ENCODE results near the gene OAS1.

The OAS1 gene

GRCh38 chr12:112887550-112887949 lies 19.2 kb upstream of the OAS1 start:
- Histone ChIP-seq H3K27me3 (ENCODE audit: insufficient read depth, low read length) (peaks cover 9% of the 10 kb centered on the region; the same call in 1 of the 2 replicates), H2AFZ (ENCODE audit: low read length) (no peak overlapping the region), H3K9ac (ENCODE audit: low read length) (no peak overlapping the region), H3K4me1 (ENCODE audit: insufficient read depth, low read length, severe bottlenecking) (no peaks in the 10 kb centered on the region), H3K79me2 (ENCODE audit: insufficient read depth, low read length) (no peaks in the 10 kb centered on the region), H3K4me3 (ENCODE audit: low read depth, low read length, poor library complexity, severe bottlenecking) (no peak overlapping the region), H3K36me3 (ENCODE audit: insufficient read depth, low read length) (no peaks in the 10 kb centered on the region), H3K9me3 (ENCODE audit: low read length) (no peaks in the 10 kb centered on the region), H3K9me2 (ENCODE audit: low read depth, low read length) (no peaks in the 10 kb centered on the region), H4K20me1 (ENCODE audit: insufficient read depth, low read length) (no peaks in the 10 kb centered on the region), H3F3A (ENCODE audit: insufficient read depth, low read length) (no peaks in the 10 kb centered on the region), H3K4me2 (ENCODE audit: low read length) (no peak overlapping the region), H3K27ac (ENCODE audit: low read depth, low read length, poor library complexity, severe bottlenecking) (no peak overlapping the region)
- TF ChIP-seq EZH2 (IDR thresholded peaks at IDR 0.05; ENCODE audit: borderline replicate concordance, low read length), result no peak
- TF ChIP-seq, protein P1, sequence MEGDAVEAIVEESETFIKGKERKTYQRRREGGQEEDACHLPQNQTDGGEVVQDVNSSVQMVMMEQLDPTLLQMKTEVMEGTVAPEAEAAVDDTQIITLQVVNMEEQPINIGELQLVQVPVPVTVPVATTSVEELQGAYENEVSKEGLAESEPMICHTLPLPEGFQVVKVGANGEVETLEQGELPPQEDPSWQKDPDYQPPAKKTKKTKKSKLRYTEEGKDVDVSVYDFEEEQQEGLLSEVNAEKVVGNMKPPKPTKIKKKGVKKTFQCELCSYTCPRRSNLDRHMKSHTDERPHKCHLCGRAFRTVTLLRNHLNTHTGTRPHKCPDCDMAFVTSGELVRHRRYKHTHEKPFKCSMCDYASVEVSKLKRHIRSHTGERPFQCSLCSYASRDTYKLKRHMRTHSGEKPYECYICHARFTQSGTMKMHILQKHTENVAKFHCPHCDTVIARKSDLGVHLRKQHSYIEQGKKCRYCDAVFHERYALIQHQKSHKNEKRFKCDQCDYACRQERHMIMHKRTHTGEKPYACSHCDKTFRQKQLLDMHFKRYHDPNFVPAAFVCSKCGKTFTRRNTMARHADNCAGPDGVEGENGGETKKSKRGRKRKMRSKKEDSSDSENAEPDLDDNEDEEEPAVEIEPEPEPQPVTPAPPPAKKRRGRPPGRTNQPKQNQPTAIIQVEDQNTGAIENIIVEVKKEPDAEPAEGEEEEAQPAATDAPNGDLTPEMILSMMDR (IDR thresholded peaks at IDR 0.05; ENCODE audit: low read length), result no peak

- Histone ChIP-seq H2AFZ (ENCODE audit: low read length) (no peak overlapping the region), H3K9ac (ENCODE audit: low read length) (no peak overlapping the region), H3K27ac (ENCODE audit: low read depth, low read length, poor library complexity, severe bottlenecking) (no peak overlapping the region), H3K9me2 (ENCODE audit: low read depth, low read length) (no peaks in the 10 kb centered on the region), H3K4me1 (ENCODE audit: insufficient read depth, low read length, severe bottlenecking) (no peaks in the 10 kb centered on the region), H3K36me3 (ENCODE audit: insufficient read depth, low read length) (no peaks in the 10 kb centered on the region), H3K4me2 (ENCODE audit: low read length) (no peak overlapping the region), H3K9me3 (ENCODE audit: low read length) (no peaks in the 10 kb centered on the region), H3F3A (ENCODE audit: insufficient read depth, low read length) (no peaks in the 10 kb centered on the region), H3K4me3 (ENCODE audit: low read depth, low read length, poor library complexity, severe bottlenecking) (no peak overlapping the region), H4K20me1 (ENCODE audit: insufficient read depth, low read length) (no peaks in the 10 kb centered on the region), H3K27me3 (ENCODE audit: insufficient read depth, low read length) (peaks cover 16% of the 10 kb centered on the region; the same call in 1 of the 2 replicates), H3K79me2 (ENCODE audit: insufficient read depth, low read length) (no peaks in the 10 kb centered on the region)
- TF ChIP-seq, protein P1 (IDR thresholded peaks at IDR 0.05; ENCODE audit: low read length), result no peak
- no peak for TF ChIP-seq EZH2 (IDR thresholded peaks at IDR 0.05; ENCODE audit: borderline replicate concordance, low read length)
Measured at GRCh38 chr12:112891093-112892024, 15.4 kb upstream of the OAS1 start.

DNA sequence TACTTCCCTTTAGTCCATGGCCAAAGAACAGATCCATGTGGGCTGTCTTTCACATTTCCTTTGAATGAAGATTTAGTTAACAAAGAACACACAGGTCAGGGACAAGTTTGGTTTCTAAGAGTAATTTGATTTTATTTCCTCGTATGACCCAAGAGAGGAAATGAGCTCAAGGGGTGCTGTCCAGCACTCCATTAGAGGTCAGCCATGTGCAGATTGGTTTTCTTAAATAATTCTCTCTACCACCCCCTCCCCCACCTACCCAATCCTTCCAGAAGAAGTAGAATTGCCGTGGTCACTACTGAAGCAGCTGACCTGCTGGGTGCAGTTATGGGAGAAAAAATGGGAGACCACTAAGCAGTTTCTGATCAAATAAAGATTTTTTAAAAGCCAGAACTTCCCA lies 13.9 kb upstream of the OAS1 start:
- H3K9me3 ChIP-seq (ENCODE audit: low read length), result no peaks in the 10 kb centered on the region
- H3K9ac ChIP-seq (ENCODE audit: low read length), result no peak overlapping the region
- H3K36me3 ChIP-seq (ENCODE audit: insufficient read depth, low read length), result no peaks in the 10 kb centered on the region
- no peak for TF ChIP-seq EZH2 (IDR thresholded peaks at IDR 0.05; ENCODE audit: borderline replicate concordance, low read length)
- TF ChIP-seq, protein P1 (IDR thresholded peaks at IDR 0.05; ENCODE audit: low read length), result no peak
- H3K4me1 ChIP-seq (ENCODE audit: insufficient read depth, low read length, severe bottlenecking), result no peaks in the 10 kb centered on the region
- no peaks in the 10 kb centered on the region for H3K9me2 ChIP-seq (ENCODE audit: low read depth, low read length)
- no peaks in the 10 kb centered on the region for H4K20me1 ChIP-seq (ENCODE audit: insufficient read depth, low read length)
- H3F3A ChIP-seq (ENCODE audit: insufficient read depth, low read length), result no peaks in the 10 kb centered on the region
- H3K27me3 ChIP-seq (ENCODE audit: insufficient read depth, low read length), result peaks cover 14% of the 10 kb centered on the region; the same call in 1 of the 2 replicates
- H3K4me3 ChIP-seq (ENCODE audit: low read depth, low read length, poor library complexity, severe bottlenecking), result no peak overlapping the region
- H3K4me2 ChIP-seq (ENCODE audit: low read length), result no peak overlapping the region
- no peak overlapping the region for H2AFZ ChIP-seq (ENCODE audit: low read length)
- H3K79me2 ChIP-seq (ENCODE audit: insufficient read depth, low read length), result no peaks in the 10 kb centered on the region
- no peak overlapping the region for H3K27ac ChIP-seq (ENCODE audit: low read depth, low read length, poor library complexity, severe bottlenecking)

Measured in OCI-LY1 (cell line).